ENCODE data around the gene HNRNPU. TPM values are rescaled to one million over a fixed set of nuclear protein-coding genes. Genes with fewer than 3 reads are reported as not detected.
A peak's percentile ranks its signal among the peaks of the same experiment; 100 is the strongest.

The HNRNPU gene
- total RNA-seq, 1 experiment from 2014 or later: 536 TPM

GRCh38 chr1:244860078-244860477, 4.3 kb downstream of the HNRNPU start (continued):
- TF ChIP-seq, protein P1, sequence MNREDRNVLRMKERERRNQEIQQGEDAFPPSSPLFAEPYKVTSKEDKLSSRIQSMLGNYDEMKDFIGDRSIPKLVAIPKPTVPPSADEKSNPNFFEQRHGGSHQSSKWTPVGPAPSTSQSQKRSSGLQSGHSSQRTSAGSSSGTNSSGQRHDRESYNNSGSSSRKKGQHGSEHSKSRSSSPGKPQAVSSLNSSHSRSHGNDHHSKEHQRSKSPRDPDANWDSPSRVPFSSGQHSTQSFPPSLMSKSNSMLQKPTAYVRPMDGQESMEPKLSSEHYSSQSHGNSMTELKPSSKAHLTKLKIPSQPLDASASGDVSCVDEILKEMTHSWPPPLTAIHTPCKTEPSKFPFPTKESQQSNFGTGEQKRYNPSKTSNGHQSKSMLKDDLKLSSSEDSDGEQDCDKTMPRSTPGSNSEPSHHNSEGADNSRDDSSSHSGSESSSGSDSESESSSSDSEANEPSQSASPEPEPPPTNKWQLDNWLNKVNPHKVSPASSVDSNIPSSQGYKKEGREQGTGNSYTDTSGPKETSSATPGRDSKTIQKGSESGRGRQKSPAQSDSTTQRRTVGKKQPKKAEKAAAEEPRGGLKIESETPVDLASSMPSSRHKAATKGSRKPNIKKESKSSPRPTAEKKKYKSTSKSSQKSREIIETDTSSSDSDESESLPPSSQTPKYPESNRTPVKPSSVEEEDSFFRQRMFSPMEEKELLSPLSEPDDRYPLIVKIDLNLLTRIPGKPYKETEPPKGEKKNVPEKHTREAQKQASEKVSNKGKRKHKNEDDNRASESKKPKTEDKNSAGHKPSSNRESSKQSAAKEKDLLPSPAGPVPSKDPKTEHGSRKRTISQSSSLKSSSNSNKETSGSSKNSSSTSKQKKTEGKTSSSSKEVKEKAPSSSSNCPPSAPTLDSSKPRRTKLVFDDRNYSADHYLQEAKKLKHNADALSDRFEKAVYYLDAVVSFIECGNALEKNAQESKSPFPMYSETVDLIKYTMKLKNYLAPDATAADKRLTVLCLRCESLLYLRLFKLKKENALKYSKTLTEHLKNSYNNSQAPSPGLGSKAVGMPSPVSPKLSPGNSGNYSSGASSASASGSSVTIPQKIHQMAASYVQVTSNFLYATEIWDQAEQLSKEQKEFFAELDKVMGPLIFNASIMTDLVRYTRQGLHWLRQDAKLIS (CRISPR knock-in tag; IDR thresholded peaks at IDR 0.05; ENCODE audit: borderline replicate concordance): no peak
- no peak for TF ChIP-seq GTF2I (CRISPR knock-in tag; conservative IDR thresholded peaks at IDR 0.05)

GRCh38 chr1:244858357-244858756, 6.0 kb downstream of the HNRNPU start:
- no peak overlapping the region for H3K4me3 Mint-ChIP-seq
- TF ChIP-seq GABPB1 (CRISPR knock-in tag; IDR thresholded peaks at IDR 0.05): no peak
- TF ChIP-seq IRF1 (CRISPR knock-in tag; IDR thresholded peaks at IDR 0.05): no peak
- TF ChIP-seq MYBL2 (CRISPR knock-in tag; IDR thresholded peaks at IDR 0.05): no peak
- no peak for TF ChIP-seq PRRX2 (CRISPR knock-in tag; IDR thresholded peaks at IDR 0.05)
- TF ChIP-seq NFATC4 (CRISPR knock-in tag; IDR thresholded peaks at IDR 0.05): no peak
- TF ChIP-seq ZNF425 (CRISPR knock-in tag; conservative IDR thresholded peaks at IDR 0.05): no peak
- no peak for TF ChIP-seq TEAD1 (CRISPR knock-in tag; IDR thresholded peaks at IDR 0.05)
- no peak for TF ChIP-seq NR2C2 (CRISPR knock-in tag; IDR thresholded peaks at IDR 0.05)
- no peak for TF ChIP-seq JAZF1 (CRISPR knock-in tag; IDR thresholded peaks at IDR 0.05)
- no peak for TF ChIP-seq MLX (CRISPR knock-in tag; IDR thresholded peaks at IDR 0.05)
- TF ChIP-seq FOXP1 (CRISPR knock-in tag; IDR thresholded peaks at IDR 0.05; ENCODE audit: borderline replicate concordance): no peak
- no peak for TF ChIP-seq SMAD4 (CRISPR knock-in tag; IDR thresholded peaks at IDR 0.05)
- TF ChIP-seq FOXK1 (CRISPR knock-in tag; IDR thresholded peaks at IDR 0.05): no peak
- TF ChIP-seq, protein P2, sequence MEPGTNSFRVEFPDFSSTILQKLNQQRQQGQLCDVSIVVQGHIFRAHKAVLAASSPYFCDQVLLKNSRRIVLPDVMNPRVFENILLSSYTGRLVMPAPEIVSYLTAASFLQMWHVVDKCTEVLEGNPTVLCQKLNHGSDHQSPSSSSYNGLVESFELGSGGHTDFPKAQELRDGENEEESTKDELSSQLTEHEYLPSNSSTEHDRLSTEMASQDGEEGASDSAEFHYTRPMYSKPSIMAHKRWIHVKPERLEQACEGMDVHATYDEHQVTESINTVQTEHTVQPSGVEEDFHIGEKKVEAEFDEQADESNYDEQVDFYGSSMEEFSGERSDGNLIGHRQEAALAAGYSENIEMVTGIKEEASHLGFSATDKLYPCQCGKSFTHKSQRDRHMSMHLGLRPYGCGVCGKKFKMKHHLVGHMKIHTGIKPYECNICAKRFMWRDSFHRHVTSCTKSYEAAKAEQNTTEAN (CRISPR knock-in tag; IDR thresholded peaks at IDR 0.05): no peak
- no peak for TF ChIP-seq ZBTB21 (CRISPR knock-in tag; IDR thresholded peaks at IDR 0.05; ENCODE audit: borderline replicate concordance)
- no peak for TF ChIP-seq ZNF416 (CRISPR knock-in tag; IDR thresholded peaks at IDR 0.05)
- TF ChIP-seq, protein P1 (CRISPR knock-in tag; IDR thresholded peaks at IDR 0.05; ENCODE audit: borderline replicate concordance): no peak
- TF ChIP-seq ZNF138 (CRISPR knock-in tag; conservative IDR thresholded peaks at IDR 0.05): no peak
- POLR2A ChIA-PET: no interaction called here
- H3K36me3 Mint-ChIP-seq: peaks cover 93% of the 10 kb centered on the region
- peaks cover 46% of the 10 kb centered on the region for H3K4me1 Mint-ChIP-seq
- ATAC-seq: no peak
- no peaks in the 10 kb centered on the region for H3K9me3 Mint-ChIP-seq
- CTCF ChIA-PET: interaction anchor here (1.0 kb wide), 1 partner anchor 184 kb away, joined by 5 read pairs; no protein-coding TSS in a partner anchor
- no peaks in the 10 kb centered on the region for H3K27me3 Mint-ChIP-seq (ENCODE audit: low read depth)
- H3K27ac Mint-ChIP-seq: peak overlapping the region; percentile 56
- DNase-seq (ENCODE audit: low spot score): no peak

Data from WTC11 (cell line).